Suppressor macrophage (primary cell): ENCODE data around the gene TFAP2A.

Experiments
- DNase-seq, 4 experiments: peaks; one replicate each; pipeline ENCODE4 v3.0.0-alpha.2; 2020 to 2022

The TFAP2A gene

DNA sequence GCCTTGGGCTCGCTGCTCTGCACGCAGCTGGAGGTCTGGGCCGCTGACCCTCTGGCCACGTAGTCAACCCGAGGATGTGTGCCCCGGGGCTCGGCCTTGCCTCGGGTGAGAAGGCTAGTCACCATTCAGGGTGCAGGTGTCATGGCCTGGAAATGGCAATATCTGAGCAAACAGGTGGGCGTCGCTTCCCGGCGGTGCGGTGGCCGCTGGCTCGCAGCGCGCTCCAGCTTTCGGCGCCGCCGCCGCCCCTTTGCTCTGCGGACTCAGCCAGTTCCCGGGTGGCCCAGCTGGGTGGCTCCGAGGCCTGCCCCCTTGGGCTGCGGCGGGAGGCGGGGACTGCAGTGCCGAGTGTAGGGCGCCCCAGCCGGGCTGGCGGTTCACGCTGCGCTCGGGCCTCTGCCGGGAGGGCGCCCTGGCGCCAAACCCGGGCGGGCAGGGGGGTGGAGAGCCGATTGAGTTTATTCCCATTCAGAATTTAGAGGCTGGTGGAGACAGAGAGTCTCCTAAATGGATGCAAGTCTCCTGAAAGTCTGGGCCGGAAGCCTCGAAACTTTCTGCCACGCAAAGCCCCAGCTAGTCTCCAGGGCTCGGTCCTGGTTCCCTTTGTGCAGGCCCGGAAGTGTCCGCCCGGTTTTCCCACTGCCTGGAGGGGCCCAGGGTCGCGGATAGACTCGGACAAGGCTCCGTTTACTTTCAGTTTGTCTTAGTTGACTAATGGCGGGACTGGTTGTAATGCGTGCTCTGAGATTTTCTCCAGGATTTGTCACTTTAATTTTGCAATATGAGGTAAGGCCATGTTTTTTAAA lies 11.3 kb upstream of the TFAP2A start:
- peak in 1 of 4 experiments; percentile 36 for DNase-seq

DNA sequence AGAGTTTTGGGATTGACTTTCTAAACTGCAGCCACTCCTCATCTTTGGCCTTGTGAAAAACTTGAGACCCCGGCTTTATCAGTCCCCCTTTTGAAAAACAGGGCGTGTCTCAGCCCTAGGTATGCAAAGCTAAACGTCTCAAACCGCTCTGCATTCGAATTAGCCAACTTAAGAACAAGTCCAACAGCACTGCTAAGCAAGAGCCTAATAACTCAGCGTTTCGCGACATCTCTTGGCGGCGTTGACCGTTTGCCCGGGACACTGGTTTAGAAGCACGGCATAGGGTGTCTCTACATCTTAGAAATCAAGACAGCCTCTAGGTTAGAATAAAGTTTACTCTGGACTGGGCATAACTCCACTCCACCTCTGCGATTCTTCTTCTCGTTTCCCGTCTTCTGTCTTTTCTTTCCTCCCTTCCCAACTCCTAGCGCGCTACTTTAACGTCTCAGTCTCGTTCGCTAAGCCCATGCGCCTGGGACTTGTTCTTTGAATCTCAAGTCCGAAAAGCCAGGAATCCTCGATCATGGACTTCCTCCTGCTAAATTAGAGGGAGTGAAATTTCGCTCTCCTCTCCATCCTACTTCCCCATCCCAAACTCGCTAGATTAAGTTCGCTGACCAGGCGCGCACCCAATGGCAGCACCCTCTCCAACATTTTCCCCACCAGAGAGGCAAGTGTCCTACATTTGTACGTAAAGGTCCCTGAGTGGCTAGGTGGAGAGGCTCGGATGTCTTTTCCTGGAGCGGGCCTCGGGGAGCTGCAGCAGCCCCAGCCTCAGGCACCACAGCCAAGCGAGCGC lies 10.5 kb upstream of the TFAP2A start:
- no peak for DNase-seq

DNA sequence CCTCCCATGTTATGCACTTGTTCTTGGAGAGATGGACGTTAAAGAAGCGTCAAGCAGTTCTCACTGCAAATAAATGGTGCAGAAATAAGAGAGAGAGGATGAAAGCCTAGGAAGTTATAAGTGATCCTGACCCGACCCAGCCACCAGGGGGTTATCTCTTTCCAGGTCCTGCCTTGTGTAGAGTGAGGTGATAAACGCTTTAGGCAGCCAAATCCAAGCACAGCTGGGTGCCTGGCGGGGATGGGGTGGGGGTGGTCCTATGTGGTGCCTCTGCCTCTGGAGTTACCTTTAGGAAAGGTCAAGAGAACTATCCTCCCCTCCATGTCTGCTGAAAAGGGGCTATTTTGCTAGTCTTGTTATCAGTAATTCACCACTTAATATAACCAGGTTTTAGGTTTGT lies 9.2 kb upstream of the TFAP2A start:
- no peak for DNase-seq

DNA sequence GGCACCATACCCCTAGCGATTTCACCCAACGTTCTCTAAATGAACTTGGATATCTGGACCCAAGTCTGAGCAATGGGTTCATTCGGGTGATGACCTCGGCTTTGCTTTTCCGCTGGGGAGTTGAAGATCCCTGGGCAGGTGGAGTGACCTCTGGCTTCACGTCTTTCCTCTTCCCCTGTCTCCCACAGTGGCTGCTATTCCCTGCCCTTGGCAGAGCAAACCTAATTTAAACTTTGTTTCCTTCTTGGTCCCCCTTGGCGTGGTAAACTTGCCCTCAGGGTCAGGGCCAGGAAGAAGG lies 7.8 kb upstream of the TFAP2A start:
- DNase-seq: no peak

DNA sequence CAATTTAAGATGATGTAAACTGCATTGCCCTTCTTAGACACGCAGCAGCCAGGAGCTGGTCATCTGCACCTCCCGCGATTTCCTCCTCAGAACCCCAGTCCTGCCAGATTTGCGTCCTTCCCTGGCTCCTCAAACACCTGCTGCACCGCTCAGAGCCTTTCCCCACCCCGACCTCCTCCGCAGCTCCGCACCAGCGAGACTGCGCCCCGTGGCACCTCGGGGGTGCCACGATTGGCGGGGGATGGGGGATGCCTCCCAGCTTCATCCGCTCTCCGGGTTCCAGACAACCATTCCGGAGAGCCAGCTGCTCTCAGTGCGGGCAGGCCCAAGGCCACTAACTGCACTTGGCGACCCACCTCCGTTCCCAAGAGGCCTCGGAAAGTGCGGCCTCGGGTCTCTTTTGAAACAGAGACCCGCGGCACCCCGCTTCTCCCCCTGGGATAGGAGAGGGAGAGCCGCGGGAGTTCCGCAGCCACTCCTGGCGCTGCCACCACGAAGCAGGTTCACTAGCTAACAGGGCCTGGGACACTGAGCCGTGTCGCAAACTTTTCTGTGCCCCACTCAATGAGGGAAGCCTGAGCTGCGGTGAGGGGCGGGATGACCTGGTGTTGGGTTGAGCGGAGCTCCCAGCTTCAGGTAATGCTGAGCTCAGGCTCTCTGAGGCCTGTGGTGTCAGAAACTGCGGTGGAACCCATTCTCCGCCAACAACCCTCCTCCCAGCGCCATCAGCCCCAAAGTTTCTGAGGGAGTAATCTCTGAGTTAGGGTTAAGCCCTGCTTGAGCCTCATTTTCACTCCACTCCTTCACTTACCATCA lies 7.3 kb upstream of the TFAP2A start:
- no peak for DNase-seq

DNA sequence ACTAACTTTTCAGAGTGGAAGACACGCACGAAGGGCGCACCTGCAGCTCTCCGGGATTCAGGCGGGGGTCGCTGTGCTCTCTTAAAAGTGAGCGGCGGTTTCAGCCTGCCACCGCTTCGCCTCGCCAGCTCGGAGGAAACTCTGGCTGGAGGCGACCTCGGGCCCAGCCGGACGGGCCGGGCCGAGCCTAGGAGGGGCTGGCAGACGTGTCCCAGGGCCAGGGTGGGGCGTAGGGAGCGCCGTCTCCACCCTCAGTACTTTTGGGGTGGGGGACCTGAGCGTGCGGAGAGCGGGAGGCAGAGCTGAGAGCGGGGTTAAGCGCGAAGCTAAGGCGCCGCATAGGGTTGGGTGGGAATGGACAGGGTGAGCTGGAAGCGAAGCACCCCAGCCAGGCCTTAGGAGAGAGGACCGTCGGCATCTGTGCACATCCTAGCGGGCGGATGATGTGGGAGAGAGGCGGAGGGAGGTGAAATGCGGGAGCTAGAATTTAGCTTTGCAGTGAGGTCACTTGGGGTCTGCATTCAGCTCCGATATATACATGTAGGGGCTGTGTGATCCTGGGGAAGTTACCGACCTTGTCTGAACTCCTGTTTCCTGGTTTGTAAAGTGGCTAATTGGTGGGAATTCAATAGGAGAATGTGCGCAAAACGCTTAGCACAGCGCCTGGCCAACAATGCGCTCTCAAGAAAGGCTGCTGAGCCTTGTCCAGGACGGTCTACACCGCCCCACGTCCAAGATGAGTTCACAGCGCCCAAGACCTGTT lies 6.5 kb upstream of the TFAP2A start:
- no peak for DNase-seq

DNA sequence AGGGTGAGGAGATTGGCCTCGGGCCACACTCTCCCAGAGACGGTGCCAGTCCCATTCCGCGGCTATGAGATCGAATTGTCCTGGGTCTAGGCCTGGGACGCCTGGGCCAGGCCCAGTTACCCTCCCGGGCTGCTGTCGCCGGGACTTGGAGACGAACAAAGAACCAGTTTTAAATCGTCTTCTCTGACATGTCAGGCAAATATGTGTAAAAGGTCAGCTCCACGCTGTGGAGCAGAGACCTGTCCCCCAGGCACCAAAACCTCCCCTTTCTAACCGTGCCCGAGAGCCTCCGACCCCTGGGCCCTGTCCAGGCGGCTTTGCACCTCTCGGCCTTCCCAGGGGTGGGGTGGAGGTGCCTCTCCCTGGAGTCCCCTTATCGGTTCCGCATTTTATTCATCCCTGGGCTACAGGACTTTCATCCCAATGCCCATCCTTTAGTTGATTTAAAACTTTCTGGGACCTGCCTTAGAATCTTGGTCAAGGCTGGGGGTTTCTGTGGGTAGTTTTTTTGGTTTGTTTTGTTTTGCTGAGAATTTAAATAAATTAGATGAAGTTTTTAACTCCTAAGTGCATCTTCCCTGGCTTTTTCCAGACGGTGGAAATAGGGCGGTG lies 5.8 kb upstream of the TFAP2A start:
- no peak for DNase-seq

DNA sequence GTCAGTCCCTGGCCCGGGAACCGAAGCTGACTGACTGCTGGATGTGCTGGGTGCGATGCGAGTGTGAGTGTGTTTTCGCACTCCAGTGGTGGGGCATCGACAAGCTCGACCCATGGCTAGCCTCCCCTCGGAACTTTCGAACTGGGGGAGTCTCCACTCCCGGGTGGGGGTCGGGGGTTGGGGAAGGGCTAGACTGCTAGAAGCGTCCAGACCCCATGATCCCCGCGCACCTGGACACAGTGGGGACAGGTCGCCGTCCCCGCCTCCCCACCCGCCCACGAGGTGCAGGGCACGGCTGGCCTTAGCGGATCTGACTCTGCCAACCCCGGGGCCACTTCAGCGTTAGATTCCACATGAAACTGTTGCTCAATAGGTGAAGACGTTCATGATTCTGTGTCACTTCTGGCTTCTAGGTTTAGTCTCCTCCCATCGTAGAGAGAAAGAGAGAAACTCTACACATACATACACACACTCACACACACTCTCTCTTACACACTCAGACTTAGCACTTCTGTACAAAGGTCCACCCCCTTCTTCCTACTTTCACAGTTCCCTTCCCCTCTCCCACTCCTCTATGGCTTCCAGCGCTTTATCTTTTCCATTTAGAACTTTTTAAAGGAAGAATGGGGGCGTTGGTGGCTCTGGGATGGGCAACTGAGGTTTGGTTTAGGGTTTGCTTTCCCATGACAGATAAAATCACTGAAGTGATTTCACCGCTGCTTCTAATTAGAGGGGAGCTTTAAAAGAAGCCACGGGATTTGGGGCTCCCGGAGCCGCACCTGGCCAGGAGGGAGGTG lies 5.1 kb upstream of the TFAP2A start:
- DNase-seq: peak in 1 of 4 experiments; percentile 11

DNA sequence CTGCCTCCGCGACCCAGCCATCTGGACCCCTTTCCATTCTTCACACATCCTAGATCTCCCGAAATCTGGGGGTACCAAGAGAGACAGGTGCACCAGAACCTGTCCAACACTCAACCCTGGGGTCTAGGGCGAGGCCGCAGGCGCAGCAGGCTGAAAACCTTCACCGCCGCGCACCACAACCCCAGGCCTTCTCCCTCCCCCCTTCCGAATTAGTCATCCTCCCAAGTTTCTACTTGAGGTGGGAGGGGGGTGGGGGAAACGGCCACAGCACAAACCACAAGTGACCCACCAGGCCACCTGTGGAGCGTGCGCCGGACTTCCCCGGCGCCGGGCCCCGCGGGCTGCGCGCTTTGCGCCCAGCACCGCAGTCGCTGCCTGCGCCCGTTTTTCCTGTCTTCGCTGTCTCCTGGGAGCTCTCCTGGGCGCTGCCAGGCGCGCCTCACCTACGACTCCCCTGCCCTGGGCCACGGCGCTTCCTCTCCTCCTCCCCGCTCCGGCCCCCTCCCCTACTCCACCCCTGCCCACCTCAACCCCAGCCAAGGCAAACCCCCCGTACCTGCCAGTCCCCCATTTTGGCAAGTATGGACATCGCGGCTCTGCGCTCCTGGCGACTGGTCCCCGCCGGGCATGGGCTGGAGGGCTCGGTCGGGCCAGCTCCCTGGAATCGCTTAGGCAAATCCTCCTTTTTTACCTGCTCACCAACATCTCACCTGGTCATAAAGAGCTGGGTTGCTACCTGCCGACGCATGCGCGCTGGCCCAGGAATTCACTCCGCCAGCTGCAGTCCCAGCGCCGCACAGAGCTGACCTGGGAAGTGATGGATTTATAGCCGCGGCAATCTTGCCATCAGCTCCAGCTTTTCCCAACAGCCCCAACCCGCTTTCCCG lies 4.2 kb upstream of the TFAP2A start:
- no peak for DNase-seq

DNA sequence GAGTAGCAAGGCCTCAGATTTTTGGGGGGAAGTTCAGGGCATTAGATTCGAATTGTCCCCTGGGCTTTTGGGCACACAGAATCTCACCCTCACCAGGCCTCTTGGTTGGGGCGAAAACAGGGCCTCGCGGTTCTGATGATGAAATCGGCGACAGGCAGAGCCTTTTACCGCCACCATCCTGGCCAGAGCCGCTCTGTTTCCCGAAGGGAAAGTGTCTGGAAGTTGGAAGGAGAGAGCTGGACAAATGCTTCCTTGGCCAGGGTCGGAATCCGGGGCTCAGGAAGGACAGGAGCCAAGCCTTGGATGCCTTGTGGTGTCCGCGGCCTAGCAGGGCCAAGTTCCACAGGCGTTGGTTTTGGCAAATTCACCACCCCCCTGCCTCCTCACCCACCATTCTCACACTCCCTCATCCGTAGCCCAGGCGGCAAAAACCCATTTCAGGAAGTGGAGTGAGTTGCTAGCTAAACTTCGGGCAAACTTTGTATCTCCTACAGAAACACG lies 3.5 kb upstream of the TFAP2A start:
- DNase-seq: no peak

DNA sequence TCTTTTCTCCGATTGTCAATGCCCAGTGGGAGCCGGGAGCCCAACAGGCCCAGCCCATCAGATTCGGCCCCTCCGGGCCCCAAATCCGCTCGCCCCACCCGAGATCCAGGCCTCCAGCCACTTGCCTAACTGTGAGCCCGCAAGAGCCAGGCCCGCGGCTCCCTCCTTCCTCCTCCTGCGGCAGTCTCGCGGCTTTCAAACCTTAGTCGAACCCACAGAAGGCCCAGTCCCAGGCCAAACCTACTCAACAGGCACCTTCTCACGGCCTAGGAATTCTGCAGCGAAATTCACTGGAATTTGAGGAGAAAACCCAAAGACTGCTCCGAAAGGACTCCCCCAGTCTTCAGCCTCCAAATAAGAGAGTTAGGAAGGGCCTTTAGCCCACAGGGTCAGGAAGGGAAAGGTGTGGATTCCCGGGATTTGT lies 2.8 kb upstream of the TFAP2A start:
- no peak for DNase-seq

DNA sequence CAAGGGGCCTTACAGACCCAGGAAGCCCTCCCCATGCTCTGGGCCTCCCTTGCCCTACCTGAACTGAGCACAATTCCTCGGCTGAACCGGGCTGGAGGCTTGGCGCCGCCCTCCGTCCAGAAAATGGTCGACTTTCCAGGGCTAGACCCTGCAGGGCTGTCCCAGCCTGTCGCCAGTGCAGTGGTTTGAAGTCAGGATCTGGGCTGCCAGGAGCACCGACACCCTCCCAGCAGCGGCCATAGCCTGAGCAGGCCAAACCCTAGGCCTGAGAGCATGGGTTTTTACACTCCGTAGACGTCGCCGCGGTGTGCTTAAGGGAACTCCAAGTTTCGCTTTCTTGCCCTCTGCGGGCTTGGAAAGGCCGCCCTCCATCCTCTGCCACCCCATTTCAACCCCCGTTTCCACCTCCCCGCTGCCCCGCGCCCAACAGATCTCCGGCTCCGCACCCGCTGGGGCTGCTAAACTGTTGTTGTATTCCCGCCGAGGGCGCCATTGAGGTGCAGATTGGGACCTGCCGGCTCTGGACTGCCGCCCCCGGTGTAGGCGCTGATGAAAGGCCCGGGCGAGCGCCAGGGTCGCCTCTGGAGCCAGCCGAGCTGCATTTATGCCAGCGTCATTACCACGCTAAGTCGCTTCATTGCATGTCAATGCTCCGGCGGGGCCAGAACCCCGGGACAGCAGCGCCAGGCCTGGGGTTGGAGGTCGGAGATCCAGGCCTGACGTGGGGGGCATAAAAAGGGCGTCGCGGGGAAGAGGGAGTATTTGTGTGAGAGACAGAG lies 2.2 kb upstream of the TFAP2A start:
- no peak for DNase-seq

DNA sequence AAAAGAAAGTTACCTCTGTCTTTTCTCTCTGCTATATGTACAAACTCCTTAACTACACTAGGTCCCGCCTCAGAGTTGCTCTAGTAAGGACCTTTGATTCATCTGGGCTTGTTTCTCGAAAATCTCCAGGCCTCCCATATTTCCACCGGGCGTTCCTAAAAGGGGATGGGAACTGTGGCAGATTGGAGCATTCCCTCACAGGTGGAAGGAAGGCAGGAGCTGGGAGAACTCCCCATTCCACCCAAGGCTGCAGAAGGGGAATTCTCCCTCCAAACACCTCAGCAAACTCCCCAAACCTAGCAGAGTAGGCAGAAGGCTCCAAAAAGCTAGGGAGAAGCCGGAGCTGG lies 1.6 kb upstream of the TFAP2A start:
- DNase-seq: no peak

DNA sequence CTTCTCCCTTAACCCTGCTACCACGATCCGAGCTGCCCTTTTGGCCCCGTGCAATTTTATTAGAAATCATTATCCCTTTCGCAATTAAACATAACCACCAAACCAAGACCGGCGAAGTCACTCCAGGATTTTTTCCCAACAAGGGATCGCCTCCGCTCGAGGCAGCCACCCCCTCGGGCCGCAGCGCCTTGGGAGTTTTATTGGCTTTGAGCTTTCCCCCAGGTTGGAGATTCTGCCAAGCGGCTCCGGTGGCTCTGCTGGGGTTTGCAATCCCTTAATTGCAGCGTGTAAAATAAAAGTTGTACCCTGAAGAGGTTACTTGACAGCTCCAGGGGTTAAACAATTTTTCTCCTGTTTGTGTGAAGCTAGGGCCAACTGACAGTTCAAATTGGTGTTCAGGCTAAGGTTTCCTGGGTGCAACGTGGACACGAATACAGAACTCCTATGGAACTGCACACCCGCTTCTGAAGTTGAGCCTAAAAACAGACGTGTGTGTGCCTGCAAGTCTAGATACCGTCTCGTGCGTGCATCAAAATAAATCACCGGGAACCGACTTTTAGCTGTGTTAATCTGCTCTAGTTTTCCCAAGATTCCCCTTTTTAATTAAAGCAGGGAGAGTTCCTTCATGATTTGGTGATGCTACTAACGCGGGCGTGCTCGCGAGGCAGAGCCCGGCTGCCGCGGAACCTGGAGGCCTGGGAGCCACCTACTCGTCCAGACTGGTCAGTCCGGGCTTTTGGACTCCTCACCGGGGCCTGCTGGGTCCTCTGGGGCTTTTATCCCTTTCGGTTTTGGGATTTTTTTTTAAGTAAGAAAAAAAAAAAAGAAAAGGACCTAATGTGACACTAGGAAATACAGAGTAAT lies 975 bp upstream of the TFAP2A start:
- DNase-seq: no peak

DNA sequence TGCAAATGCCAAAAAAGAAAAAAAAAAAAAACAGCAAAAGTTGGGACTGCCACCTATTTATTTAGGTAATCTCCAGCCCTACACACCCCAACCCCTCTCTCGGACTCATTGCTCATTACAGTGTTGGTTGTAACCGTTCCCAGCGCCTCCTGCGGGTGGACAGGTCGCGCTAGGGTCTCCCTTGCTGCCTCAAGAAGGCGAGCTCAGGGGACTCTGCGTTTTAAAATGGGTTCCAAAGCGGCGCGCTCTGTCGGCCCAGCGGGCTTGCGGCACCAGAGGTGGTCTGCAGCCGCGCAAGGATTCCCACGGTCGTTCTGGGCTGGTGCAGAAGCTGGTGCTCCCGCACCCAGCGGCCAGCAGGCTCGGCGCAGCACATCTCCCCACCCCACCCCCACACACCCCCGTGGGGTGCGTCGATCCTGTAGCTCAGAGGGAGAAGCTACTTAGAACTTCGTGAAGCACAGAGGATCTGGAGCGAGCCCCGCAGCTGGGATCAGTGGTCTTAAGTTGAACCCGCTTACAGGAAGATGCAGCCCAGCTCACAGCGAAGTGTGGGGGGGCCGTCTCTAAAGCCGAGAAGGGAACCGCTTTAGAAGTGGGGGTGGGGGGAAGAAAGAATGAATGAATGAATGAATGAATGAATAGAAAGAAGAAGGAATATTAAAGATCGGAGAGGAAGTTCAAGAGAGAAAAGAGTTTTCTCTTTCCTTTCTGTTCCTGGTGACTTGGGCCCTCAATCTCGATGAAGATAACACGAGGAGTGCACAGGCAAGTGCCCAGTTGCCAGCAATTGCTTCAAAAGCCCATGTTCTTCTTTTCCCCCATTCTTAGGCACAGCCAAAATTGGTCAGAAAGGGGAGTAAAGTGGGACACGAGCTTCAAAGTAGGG lies 780 bp downstream of the TFAP2A start:
- no peak for DNase-seq

DNA sequence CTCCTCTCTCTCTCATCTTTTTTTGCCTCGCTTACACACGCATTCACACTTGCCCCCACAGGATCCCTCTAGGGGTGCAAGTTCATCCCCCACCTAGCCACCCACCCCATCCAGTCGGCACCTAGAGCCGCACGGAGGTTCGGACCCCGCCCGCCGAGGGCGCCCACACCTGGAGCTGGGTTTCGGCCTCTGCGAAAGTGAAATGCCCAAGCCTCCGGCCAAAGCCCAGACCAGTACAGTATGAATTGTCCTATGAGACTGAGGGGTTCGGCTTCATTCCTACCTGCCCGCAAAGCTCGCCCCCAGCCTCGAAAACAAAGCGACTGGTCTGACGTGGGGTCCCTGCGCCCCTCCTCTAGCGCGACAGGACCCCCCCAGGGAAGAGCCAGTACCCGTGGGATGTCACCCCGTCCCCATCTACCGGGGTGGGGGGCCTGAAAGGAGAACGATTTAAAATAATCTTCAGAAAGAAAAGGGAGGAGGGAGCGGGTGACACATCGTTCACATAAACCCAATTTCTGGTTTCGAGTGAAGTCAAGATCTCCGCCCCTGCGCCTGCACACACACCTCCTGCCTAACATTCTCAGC lies 1.5 kb downstream of the TFAP2A start:
- no peak for DNase-seq
